ENCODE measurements around the gene DIP2B.
A peak's percentile ranks its signal among the peaks of the same experiment; 100 is the strongest.

DIP2B gene

DNA sequence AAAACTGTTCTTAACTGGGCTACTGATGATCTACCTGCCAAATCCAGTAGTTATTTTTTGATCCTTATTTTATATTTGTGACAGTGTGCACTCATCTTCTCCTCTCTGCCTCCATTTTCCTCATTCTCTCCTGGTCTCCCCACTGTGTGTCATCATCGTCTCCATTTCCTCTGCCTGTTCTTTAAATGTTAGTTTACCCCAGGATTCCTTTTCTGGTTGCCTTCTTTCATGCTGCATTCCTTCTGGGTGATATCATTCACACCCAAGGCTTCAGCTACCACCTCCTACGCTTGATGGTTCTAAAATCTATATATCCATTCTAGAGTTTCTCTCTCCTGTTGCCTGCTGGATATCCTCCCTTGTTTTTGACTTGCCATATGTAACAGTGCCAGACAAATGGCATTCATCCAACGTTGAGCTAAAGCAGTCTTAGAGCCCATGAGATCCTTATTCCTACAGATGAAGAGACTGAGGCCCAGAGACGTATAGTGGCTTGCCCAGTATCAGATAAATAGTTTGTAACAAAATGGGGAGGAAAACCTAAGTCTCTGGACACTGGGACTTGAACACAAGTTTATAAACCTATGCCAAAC lies 109.5 kb downstream of the DIP2B start:
- DNase-seq, result no peak

DNA sequence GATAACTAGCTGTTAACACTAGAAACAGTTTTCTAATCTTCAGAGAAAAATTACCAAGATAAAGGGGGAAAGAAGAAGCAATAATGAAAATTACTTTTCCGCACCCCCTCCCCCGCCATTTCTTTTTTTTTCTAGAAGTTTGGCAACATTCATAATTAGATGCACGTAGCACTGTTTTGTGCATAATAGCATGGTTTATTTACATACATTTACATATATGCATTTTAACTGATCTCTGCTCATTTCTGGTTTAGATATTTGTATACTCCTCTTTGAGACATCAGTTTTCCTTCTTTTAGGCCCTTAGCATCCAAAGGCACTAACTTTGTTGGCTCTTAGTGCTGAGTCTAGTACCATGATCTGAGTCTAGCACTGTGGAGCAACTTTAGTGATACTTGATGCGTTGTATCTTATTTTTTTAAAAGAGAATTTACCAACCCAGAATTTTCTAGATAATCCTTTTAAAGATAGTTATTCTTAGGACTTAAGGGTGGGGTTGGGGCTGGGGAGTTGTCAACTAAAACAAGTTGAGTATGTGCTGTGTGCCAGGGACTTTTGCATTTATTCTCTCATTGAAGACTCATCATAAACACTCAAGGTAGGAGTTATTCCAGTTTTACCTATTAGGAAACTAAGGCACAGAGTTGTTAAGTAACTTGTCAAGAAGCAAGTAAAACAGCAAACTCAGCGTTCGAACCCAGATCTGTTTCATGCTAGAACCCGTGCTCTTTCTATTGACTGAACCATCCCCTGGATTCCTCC lies 110.5 kb downstream of the DIP2B start:
- DNase-seq, result no peak

DNA sequence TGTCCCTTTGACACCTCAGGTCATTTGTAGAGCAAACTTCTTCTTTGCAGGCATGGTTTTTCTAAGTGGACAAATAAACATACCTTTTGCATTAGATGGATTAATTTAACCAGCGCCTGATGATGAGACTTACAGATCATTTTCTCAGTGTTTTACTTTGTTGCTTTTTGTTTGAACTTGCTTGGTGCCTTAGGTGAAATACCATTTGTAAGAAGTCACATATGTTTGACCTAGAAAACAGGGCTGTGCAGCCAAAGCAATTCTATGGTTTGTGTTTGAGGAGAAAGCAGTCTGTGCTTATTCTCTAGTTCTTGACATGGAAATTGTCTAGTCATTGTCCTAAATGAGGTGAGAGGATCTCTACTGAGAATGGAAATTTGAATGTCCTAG lies 111.1 kb downstream of the DIP2B start:
- DNase-seq, result no peak

DNA sequence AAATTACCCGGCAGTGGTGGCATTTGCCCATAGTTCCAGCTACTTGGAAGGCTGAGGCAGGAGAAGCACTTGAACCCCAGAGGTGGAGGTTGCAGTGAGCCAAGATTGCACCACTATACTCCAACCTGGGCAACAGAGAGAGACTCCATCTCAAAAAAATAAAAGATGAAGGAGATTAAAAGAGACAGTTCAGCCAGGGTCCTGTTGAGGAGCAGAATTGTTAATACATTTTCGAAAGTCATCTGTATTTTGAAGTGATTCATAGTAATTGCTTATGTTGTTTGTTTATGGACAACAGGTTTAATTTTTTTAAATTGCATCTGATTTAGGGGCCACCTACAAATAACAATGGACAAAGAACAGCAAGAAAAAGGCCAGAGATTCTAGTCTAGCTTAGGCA lies 112.9 kb downstream of the DIP2B start:
- DNase-seq, result no peak

DNA sequence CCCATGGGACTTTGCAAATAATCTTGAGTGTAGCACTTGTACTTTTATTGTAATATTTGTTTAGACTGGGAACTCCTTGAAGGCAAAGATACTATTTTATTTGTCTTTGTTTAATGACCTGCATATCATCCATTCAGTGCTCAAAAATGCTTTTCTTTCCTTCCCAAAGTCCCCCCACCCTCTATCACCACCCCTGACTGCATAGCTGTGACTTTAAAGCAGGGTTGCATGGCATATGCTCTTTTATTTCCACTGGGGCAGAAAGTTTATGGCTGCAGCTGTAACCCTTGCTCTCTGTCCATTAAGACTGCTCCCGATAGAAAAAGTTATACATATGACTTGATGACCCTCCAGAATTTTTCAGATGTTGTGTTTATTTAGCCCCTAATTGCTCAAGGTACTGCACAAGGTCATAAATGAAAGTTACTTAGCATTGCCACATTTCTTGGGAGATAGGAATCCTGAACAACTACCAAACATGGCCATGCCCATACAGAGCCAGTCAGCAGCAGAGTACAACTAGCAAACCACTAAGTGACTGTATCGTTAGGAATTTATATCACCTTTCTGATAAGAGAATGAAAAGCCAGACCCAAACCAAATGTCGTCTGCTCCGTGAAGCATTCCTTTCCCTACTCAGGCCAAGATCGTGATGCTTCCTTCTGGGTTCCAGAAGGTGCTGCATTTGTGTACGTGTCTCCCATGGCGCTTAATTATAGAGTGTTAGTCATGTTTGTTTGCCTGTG lies 114.3 kb downstream of the DIP2B start:
- DNase-seq, result no peak

DNA sequence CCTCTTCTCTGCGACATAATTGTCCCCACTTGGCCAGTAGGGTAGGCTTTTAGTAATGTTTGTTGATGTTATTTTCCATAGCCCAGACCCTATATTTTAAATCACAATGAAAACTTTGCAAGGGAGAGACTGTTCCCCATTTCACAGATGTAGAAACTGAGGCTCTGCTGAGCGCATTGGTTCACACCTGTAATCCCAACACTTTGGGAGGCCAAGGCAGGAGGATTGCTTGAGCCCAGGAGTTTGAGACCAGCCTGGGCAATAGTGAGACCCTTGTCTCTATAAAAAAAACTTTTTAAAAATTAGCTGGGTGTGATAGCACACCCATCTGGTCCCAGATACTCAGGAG lies 114.8 kb downstream of the DIP2B start:
- DNase-seq, result no peak

DNA sequence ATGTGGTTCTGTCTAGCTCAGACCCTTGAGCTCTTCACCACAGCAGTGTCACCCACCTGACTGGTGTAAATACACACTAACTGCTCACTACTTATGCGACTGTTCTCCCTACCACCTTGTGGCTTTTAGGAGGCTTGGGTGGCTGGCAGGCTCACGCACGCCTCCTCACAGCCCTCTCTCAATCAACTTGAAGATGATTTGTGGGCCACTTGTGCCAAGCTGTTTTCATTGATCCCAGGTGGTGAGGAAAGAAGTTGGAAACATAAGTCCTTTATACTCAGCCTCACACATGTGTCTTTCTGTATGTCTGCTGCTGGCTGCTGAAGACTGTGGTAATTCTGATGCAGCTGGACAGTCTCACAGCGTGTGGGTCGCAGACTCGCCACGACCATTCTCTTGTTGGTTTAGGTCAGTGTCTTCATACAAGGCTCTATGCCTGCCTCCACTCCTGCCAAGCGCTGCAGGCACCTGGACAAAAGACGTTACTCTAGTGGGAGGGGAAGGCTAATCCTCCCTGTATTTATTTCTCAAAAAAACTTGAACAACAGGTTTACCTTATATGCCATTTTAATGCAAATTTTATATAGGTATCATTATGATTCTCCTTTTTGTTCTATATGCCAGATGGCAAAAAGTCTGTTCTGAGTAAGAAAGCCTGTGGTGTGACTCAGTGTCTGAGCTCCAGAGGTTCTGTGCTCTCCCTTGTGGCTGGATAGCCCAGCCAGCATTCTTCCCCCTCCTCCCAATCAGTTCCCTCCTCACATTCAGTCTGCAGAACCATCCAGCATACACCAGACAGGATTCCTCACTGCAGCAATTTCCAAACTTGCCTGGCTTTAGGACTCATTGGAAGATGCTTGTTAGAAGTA lies 115.6 kb downstream of the DIP2B start:
- no peak for DNase-seq

DNA sequence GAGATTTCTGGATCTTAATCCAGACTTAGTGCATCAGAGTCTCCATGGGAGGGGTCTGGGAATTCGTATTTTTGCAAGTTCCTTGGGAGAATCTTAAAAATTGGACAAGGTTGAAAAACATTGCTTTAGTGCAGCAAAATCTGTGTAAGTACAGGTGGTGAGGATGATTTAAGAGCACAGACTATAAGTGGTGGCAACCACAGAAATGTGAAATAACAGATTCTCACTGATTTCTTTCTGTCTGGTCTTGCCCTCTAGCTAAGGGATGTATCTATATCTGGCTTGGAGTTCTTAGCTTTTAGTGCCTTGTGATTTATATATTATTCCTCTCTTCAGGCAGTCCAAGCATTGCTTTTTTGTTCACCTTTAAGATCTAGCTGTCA lies 116.2 kb downstream of the DIP2B start:
- no peak for DNase-seq

DNA sequence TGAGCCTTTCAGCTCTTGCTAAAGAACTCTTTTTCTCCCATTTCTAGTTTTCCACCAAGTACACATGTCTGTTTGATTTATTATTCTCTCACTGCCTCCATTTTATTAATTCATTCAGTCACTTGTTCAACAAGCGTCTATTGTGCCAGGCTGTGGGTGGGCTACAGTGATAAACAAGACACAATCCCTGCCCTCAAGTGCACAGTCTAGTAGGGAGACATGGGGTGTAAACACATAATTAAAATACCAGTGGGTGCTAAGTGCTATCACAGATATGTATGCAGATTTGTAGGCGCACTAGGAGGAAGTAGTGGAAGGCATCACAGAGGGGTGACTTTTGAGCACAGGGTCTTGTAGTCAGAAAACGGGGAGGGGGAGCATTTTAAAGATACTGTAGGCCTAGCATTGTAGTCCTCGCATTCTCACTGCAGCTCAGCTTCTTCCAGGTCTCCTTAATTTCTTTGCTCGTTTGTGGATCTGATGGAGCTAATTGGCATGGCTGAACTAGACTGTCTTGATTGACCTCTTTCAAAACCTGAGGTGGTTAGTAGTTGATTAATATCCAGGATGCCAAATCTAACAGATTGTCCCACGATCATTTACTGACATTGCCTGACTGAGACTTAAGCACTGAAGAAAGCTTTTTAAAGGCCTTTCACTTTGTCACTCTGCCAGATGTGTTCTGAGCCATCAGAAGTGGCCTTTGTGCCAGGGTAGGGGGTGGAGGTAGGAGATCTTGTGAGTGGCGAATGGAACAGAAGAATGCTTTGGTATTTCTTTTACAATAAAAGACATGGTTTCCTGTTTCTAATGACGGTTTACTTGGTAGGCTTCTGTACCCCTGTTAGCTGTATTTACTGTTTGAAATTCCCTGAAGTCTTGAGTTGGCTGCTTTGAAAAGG lies 116.9 kb downstream of the DIP2B start:
- DNase-seq, result peak; percentile 44

DNA sequence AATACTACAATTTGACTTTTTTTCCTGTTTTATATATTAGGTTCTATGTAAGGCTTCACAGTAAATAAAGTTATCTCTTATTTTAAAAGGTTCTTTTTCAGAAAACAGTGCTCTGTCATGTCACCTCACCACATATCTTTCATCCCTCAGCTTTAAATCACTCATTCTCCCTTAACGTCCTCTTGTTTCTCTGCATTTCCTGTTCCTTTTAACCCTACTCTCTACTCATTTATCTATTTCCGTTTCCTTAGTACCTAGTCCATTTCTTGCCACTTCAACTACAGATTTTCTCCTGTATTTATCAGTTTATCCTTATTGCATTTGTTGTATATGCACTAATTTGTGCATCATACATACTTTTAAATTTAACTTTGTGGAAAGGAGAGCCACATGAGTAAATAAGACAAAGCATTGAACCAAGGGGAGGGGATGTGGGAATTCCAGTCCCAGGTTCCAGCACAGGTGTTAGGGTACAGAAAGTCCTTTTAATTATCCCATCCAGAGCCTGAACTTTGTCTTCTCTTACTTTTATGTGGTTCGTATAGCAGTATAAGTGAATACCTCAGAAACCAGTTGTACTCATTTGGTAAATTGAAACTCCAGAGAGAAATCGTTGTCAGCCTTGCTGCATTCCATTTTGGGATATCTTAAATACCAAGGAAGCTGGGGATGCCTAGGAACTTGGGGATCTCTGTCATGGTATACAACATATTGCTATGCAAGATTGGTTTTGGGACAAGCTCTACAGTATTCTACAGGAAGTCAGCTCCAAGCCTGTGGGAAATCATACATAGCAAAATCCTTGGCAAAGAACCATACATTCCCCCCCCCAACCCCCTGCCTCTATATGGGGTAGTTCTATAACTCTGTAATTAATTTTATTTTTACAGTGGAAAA lies 120.5 kb downstream of the DIP2B start:
- DNase-seq, result no peak

DNA sequence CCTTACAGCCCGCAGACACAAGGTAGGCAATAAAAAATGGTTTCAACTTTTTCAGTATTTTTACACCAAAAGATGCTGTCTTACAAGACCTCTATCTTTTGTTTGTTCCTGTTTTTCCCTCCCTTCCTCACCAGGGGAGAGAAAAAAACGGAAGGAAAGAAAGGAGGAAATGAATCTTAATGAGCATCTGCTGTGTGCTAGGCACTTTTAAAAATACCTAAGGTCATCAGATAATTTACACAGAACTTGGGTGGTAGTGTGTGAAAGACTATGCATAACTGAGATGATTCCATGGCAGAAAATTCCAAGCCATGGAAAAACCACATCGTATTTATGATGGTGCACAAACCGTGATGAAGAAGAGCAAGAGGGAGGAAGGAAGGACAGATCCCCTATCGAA lies 121.2 kb downstream of the DIP2B start:
- DNase-seq, result peak; percentile 50

DNA sequence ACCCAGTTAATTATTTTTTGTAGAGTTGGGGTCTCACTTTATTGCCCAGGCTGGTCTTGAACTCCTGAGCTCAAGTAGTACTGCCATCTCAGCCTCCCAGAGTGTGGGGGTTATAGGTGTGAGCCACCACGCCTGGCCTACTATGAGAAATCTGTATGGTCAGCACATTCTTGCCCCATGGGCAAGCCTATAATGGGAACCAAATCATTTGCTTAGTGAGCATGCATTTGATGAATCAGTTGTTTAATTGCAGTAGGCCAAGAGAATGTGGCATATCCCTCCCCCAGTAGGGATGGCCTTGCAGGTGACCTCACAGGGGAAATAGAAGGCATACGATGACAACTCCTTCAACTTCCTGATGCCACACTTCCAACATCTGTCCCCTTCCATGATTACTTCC lies 122.7 kb downstream of the DIP2B start:
- no peak for DNase-seq

DNA sequence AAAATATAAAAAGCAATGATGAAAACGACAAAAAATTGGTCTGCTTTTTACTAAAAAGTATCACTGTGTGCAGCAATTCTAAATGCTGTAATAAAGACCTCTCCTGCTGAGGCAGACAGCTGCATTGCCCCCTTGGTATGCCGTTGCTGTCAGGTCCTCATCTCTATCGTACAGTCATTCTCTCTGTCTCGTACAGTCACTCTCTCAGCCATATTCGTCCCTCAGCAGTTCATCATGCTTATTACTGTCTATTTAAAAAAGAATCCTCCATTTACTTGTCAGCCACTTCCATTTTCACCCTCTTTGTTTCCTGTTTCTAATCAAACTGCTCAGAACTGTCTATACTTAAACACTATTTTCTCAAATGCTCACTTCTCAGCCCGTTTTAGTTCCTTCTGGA lies 123.6 kb downstream of the DIP2B start:
- no peak for DNase-seq

DNA sequence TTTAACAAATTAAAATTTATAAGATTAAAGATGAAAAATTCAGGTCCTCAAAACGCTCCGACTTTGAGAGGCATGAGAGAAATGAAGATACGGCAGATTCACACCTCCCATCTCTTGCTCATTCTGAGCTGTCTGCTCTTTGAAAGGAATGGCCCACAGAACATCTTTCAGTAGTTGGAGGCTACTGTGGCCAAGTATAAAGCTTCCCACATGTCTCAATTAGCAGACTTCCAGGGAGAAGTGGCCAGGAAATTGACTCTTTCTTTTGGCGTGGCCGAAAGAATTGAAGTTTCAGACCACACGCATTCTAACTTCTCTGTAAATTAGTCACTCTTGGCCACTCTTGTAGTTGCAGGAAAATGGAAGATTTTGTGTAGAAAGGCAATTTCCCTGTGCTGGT lies 129.2 kb downstream of the DIP2B start:
- DNase-seq, result no peak

DNA sequence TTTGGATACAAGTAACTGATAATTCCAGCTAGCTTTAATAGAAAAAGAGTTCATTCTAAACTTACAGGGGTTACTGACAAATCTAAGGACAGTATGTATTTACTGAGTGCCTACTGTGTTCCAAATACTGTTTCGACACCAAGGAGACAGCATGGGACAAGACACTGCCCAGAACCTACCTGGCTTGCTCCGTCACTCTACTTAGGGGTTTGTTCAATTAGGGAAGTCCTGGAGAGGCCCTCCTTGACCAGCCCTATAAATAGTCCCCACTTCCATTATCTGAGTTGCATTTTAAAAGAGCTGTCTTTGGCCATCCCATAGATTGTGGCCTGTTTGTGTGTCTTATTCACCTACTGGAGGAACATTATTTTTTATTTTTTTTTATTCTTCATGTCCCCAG lies 129.6 kb downstream of the DIP2B start:
- DNase-seq, result no peak

DNA sequence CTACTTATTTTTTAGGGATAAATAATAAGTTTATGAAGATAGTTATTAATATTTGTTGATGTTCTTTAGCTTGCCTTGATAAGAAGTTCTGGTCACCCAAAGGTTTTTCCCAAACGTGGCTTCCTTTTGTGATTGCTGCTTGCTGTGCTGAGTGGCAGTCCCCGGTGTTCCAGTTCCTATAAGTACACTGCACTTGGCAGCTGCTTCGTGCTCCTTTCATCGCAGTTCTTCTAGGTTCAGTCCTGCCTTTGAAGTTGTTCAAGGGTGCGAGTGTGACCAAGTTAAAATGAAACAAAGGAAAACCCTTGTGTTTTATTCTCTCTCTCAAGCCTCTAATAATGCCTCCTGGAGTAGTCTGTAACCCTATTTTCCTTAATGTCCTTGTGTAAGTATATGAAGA lies 130.6 kb downstream of the DIP2B start:
- DNase-seq, result no peak

DNA sequence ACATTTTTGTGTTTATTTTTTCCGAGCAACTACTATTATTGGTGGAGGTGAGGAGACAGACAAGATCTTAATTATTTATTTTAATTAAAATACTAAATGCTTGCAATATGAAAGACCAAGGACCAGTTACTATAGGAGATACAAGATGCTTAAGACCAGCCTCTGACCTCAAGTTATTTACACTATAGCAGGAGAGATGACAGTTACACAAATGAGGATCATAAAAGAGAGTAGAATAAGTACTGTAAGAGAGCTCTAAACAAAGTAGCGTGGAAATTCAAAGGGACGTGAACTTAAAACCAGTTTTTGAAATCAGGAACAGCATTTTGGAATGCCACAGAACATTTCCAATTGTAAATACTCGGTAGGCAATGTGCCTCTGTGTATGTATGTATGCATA lies 131.1 kb downstream of the DIP2B start:
- DNase-seq, result no peak

DNA sequence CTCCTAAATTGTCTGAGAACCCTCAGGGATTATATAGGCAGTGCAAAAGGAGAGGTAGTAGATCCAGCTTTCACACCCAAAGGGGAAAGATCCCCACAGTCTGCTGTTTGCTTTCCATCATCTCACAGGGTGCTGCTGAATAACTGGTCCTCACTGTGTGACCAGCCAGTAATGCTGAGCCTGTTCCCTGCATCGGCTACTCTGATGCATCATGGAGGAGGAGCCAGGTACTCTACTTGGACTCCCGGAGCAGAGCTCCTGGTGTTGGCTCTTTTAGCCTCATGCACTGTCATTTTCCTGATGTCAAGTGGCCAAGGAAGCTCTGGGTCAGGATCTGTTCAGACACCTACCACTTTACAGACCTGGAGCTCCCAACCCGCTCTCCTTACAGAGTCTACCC lies 131.7 kb downstream of the DIP2B start:
- DNase-seq, result no peak

DNA sequence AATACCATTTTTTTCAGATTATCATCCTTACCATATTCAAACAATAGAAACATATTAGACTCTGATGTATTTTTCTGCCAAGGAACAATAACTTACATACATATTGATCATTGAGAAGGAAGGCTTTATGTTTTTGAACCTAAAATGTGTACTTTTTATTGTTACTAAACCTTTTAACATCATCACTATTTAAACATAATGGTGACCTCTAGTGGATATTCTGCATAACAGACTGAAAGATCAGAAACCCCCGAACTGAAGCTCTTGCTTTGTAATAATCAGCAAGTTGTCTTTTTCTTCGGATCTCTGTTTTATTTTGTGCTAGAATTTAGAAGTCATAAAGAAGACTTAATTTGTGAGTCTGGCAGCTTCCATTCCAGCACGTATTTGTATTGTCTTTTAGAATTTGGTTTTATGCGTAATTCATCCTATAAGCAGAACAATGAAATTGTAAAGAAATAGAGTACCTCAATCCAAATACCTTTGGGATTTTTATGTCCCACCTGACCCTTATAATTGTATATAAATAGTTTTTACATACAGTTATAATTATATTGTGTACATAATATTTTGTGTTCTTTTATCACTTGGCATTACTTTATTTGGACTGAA lies 133.2 kb downstream of the DIP2B start:
- peak; percentile 84 for DNase-seq

DNA sequence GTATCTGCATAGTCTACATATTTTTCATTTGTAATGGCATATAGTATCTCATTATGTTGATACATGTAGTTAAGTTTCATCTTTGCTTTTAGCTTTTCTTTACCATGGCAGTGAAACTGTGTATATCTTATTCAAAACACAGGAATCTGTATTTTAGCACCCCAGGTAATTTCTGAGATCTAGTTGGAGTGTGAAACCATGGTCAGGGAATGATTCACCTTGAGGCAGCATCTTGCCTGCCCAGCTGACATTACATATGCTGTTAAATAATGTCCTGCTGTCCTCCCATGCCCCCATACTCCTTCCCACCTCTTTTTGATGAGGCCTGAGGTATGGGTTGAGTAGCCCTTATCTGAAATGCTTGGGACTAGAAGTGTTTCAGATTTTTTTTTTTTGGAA lies 133.7 kb downstream of the DIP2B start:
- DNase-seq, result no peak

DNA sequence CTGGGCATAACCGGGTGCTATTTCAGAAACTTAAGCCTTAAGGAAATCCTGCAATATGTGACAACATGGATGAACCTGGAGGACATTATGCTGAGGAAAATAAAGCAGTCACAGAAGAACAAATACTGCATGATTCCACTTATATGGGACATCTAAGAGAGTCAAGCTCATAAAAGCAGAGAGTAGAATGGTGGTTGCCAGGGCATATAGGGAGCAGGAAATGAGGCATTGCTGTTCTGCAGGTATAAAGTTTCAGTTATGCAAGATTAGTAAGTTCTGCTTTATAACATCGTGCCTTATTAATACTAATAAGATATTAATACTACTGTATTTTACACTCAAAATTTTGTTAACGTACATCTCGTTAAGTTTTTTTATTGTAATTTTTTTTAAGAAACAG lies 134.9 kb downstream of the DIP2B start:
- no peak for DNase-seq

All from hematopoietic multipotent progenitor cell treated with erythropoietin and hydrocortisone succinate and interleukin-3 and kit ligand, for 4 days (in vitro differentiated cells).